Prostate gland (tissue), 2 donors: ENCODE measurements around the gene CPSF2. TPM values are rescaled to one million over a fixed set of nuclear protein-coding genes. Genes with fewer than 3 reads are reported as not detected.

ENCODE experiments used
- DNase-seq: peaks from one replicate; pipeline ENCODE4 v3.0.0-alpha.2; 2019; ENCODE audit warnings: low spot score
- H3K27ac ChIP-seq, 2 donors: fragments of 200-600 bp; sonication (generic); 2 replicates each; pipeline ENCODE4 v1.5.1; 2017 to 2019
- H3K27me3 ChIP-seq: fragments of 200-600 bp; sonication (generic); replicated peaks from 2 replicates; pipeline ENCODE4 v1.5.1; 2019; ENCODE audit not compliant: insufficient read depth
- H3K36me3 ChIP-seq, 2 donors: fragments of 200-600 bp; sonication (generic); 1 replicate in 1 of 2; 2 replicates in 1 of 2; pipeline versions ENCODE4 v1.5.1 to v1.8.1; 2017 to 2019
- H3K4me1 ChIP-seq: fragments of 200-600 bp; sonication (generic); replicated peaks from 2 replicates; pipeline ENCODE4 v1.5.1; 2019
- H3K4me3 ChIP-seq, 2 donors: fragments of 200-600 bp; sonication (generic); 2 replicates each; pipeline ENCODE4 v1.5.1; 2017 to 2019
- H3K9me3 ChIP-seq: fragments of 200-600 bp; sonication (generic); 2 replicates; pipeline ENCODE4 v1.5.1; 2017
- POLR2A ChIP-seq: fragments of 450-650 bp; IDR thresholded peaks from one replicate; pipeline ENCODE4 v1.6.1; 2016; ENCODE audit warnings: antibody characterized with exemption, mild to moderate bottlenecking
- POLR2AphosphoS5 ChIP-seq: sonication (generic); formaldehyde crosslinking; IDR thresholded peaks from one replicate; pipeline ENCODE4 v1.6.1; 2017; ENCODE audit warnings: antibody characterized with exemption
- WGBS: methylation state at CpG from one replicate; pipeline ENCODE4 v1.1.5; 2018; 5-methylcytosine and 5-hydroxymethylcytosine counted together
- intact Hi-C: fragments of 100-400 bp; cut with DNase I; formaldehyde crosslinking; loops from one replicate; pipeline ENCODE4 v1.14.2; 2022
- total RNA-seq, 2 donors: library from RNA; depleted of rRNA; stranded (reverse); fragments of >200 nt; gene quantifications; one replicate each; pipeline ENCODE4 v1.1.0, GENCODE V29; 2016
- TF ChIP-seq, protein P1 (sequence below), 4 experiments: fragments of 200-600 bp in 2 of 4; fragments of 450-650 bp in 2 of 4; sonication (generic) in 2 of 4; IDR thresholded peaks; 1 replicate in 3 of 4; 2 replicates in 1 of 4; pipeline ENCODE4 v1.5.1; 2016 to 2019; ENCODE audit warnings: antibody characterized with exemption in 4 of 4, mild to moderate bottlenecking in 2 of 4, moderate library complexity in 2 of 4

Gene CPSF2
- total RNA-seq, 2 donors from 2014 or later, result 25.4 to 74.5 TPM

DNA sequence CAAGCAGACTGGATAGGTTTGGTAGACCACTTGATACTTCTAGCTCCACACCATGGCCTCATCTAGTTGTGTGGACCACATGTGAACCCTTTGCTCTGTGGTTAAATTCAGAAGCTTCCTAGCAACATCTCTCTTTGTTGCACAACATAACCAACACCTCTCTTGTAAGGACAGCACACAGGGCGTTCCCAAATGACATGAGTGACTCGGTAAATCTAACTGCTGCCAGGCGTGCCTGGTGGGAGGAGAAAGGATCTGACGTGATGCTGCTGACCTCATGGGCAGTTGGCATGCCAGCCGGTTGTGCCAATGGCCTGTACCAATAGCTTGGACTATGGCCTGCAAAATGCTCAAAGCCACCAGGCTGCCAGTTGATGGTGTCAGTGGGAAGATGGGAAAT is 93.8 kb downstream of the CPSF2 start:
- 87% methylated on average over 5 of the region's 5 CpGs for WGBS
- Histone ChIP-seq H3K27me3 (no peaks in the 10 kb centered on the region), H3K9me3 (no peaks in the 10 kb centered on the region), H3K4me1 (no peaks in the 10 kb centered on the region), H3K36me3 (no peaks in the 10 kb centered on the region), H3K4me3 (no peak overlapping the region), H3K27ac (no peak overlapping the region)
- intact Hi-C loops, result no loop called here
- TF ChIP-seq POLR2A (no peak), POLR2AphosphoS5 (no peak)
- TF ChIP-seq, protein P1, sequence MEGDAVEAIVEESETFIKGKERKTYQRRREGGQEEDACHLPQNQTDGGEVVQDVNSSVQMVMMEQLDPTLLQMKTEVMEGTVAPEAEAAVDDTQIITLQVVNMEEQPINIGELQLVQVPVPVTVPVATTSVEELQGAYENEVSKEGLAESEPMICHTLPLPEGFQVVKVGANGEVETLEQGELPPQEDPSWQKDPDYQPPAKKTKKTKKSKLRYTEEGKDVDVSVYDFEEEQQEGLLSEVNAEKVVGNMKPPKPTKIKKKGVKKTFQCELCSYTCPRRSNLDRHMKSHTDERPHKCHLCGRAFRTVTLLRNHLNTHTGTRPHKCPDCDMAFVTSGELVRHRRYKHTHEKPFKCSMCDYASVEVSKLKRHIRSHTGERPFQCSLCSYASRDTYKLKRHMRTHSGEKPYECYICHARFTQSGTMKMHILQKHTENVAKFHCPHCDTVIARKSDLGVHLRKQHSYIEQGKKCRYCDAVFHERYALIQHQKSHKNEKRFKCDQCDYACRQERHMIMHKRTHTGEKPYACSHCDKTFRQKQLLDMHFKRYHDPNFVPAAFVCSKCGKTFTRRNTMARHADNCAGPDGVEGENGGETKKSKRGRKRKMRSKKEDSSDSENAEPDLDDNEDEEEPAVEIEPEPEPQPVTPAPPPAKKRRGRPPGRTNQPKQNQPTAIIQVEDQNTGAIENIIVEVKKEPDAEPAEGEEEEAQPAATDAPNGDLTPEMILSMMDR (IDR thresholded peaks at IDR 0.05), result no peak
- no peak for DNase-seq

- H3K4me3 ChIP-seq, result no peak overlapping the region
- no peaks in the 10 kb centered on the region for H3K4me1 ChIP-seq
- intact Hi-C loops, result no loop called here
- WGBS, result 11% methylated on average over 1 of the region's 1 CpG
- no peaks in the 10 kb centered on the region for H3K36me3 ChIP-seq
- no peaks in the 10 kb centered on the region for H3K27me3 ChIP-seq
- H3K9me3 ChIP-seq, result no peaks in the 10 kb centered on the region
- no peak overlapping the region for H3K27ac ChIP-seq
- TF ChIP-seq POLR2A (no peak), POLR2AphosphoS5 (no peak)
- TF ChIP-seq, protein P1 (IDR thresholded peaks at IDR 0.05), result no peak
- no peak for DNase-seq
Observed at GRCh38 chr14:92217936-92218335, 96.2 kb downstream of the CPSF2 start.

Other genes with a start within 250 kb of the CPSF2 start
- 100 to 1,000 TPM in 1 of 2 donors, 10 to 100 TPM in 1; 12.5 to 125 TPM for gene FBLN5, start 174.3 kb upstream of the CPSF2 start, total RNA-seq
- gene TRIP11, start 81.9 kb upstream of the CPSF2 start, total RNA-seq, result 10 to 100 TPM; 27.1 to 42.4 TPM
- gene ATXN3, start 15.4 kb upstream of the CPSF2 start, total RNA-seq, result 10 to 100 TPM; 45.1 to 53.5 TPM
- gene NDUFB1, start 263 bp upstream of the CPSF2 start, total RNA-seq, result 100 to 1,000 TPM; 211 to 351 TPM
- 1 to 10 TPM in 1 of 2 donors, under 1 TPM in 1; 0.82 to 7.2 TPM for gene SLC24A4, start 201.2 kb downstream of the CPSF2 start, total RNA-seq